Measurements from ENCODE around the gene GLI3.

The GLI3 gene

GRCh38 chr7:42071372-42072261, 165.4 kb downstream of the GLI3 start:
- no peak for DNase-seq

- no peak for DNase-seq
Observed at GRCh38 chr7:42070068-42070467, 166.9 kb downstream of the GLI3 start.

- DNase-seq: no peak
Observed at GRCh38 chr7:42069590-42069989, 167.4 kb downstream of the GLI3 start.

GRCh38 chr7:42068554-42069280, 168.3 kb downstream of the GLI3 start:
- no peak for DNase-seq

GRCh38 chr7:42065942-42066341, 171.1 kb downstream of the GLI3 start:
- no peak for DNase-seq

GRCh38 chr7:42065015-42065414, 172.0 kb downstream of the GLI3 start:
- DNase-seq: no peak

- no peak for DNase-seq
Observed at GRCh38 chr7:42064534-42064933, 172.5 kb downstream of the GLI3 start.

- no peak for DNase-seq
Observed at GRCh38 chr7:42059275-42059674, 177.7 kb downstream of the GLI3 start.

GRCh38 chr7:42057331-42057730, 179.7 kb downstream of the GLI3 start:
- no peak for DNase-seq

- DNase-seq: no peak
Observed at GRCh38 chr7:42055171-42055570, 181.8 kb downstream of the GLI3 start.

- no peak for DNase-seq
Observed at GRCh38 chr7:42053834-42054233, 183.2 kb downstream of the GLI3 start.

GRCh38 chr7:42049761-42050160, 187.2 kb downstream of the GLI3 start:
- DNase-seq: no peak

- no peak for DNase-seq
Observed at GRCh38 chr7:42046483-42046882, 190.5 kb downstream of the GLI3 start.

- DNase-seq: no peak
Observed at GRCh38 chr7:42045961-42046360, 191.0 kb downstream of the GLI3 start.

- no peak for DNase-seq
Observed at GRCh38 chr7:42039921-42040320, 197.1 kb downstream of the GLI3 start.

- no peak for DNase-seq
Observed at GRCh38 chr7:42035210-42035609, 201.8 kb downstream of the GLI3 start.

GRCh38 chr7:42033480-42033879, 203.5 kb downstream of the GLI3 start:
- DNase-seq: no peak

- DNase-seq: no peak
Observed at GRCh38 chr7:42029405-42029804, 207.6 kb downstream of the GLI3 start.

- no peak for DNase-seq
Observed at GRCh38 chr7:42027521-42027920, 209.5 kb downstream of the GLI3 start.

GRCh38 chr7:42026622-42027197, 210.3 kb downstream of the GLI3 start:
- no peak for DNase-seq

GRCh38 chr7:42025635-42026375, 211.2 kb downstream of the GLI3 start:
- DNase-seq: no peak

GRCh38 chr7:42024537-42024936, 212.5 kb downstream of the GLI3 start:
- DNase-seq: no peak

GRCh38 chr7:42023262-42023661, 213.7 kb downstream of the GLI3 start:
- DNase-seq: no peak

All from NCI-H2081 (cell line).